WTC11 (cell line): ENCODE results near the gene PGF. TPM values are rescaled to one million over a fixed set of nuclear protein-coding genes. Genes with fewer than 3 reads are reported as not detected.

Experiments
- ATAC-seq: fragments of 200-7000 bp; cut with Tn5 transposase; 2 replicates; pipeline ENCODE4 v1.10.0; 2021; ENCODE audit warnings: mild to moderate bottlenecking, moderate library complexity
- CTCF ChIA-PET: fragments of 300-600 bp; sonication (Branson Sonifier 250); formaldehyde crosslinking; loops from one replicate; lab custom pipeline; 2021; ENCODE audit warnings: antibody characterized with exemption; lab: Charles Lee
- POLR2A ChIA-PET: fragments of 350-600 bp; sonication (Branson Sonifier 250); formaldehyde crosslinking; loops from one replicate; lab custom pipeline; 2021; ENCODE audit warnings: antibody characterized with exemption; lab: Charles Lee
- DNase-seq: peaks from one replicate; pipeline ENCODE4 v3.0.0; 2021; ENCODE audit warnings: low spot score
- H3K27ac Mint-ChIP-seq: 2 replicates; pipeline ENCODE4 v1.8.0; 2021; ENCODE audit warnings: mixed read lengths
- H3K27me3 Mint-ChIP-seq: 2 replicates; pipeline ENCODE4 v1.8.0; 2021; ENCODE audit warnings: low read depth, mild to moderate bottlenecking, moderate library complexity, mixed read lengths
- H3K36me3 Mint-ChIP-seq: 2 replicates; pipeline ENCODE4 v1.8.0; 2021; ENCODE audit warnings: mixed read lengths
- H3K4me1 Mint-ChIP-seq: 2 replicates; pipeline ENCODE4 v1.8.0; 2022; ENCODE audit warnings: mixed read lengths
- H3K4me3 Mint-ChIP-seq: 2 replicates; pipeline ENCODE4 v1.8.0; 2021; ENCODE audit warnings: mild to moderate bottlenecking, moderate library complexity, mixed read lengths
- H3K9me3 Mint-ChIP-seq: 2 replicates; pipeline ENCODE4 v1.8.0; 2021; ENCODE audit warnings: mixed read lengths
- AFF4 ChIP-seq: sonication (generic); formaldehyde crosslinking; IDR thresholded peaks from 2 replicates; pipeline ENCODE4 v1.8.1; 2023; ENCODE audit warnings: mild to moderate bottlenecking, missing genetic modification reagents, borderline replicate concordance
- AR ChIP-seq: fragments of 250-450 bp; sonication (Bioruptor Pico); IDR thresholded peaks from 2 replicates; pipeline ENCODE4 v1.9.0; 2021; ENCODE audit warnings: mild to moderate bottlenecking
- ESRRA ChIP-seq: sonication (generic); formaldehyde crosslinking; IDR thresholded peaks from 2 replicates; pipeline ENCODE4 v1.8.1; 2022; ENCODE audit warnings: mild to moderate bottlenecking, missing genetic modification reagents, borderline replicate concordance
- FOXJ3 ChIP-seq: sonication (generic); formaldehyde crosslinking; IDR thresholded peaks from 2 replicates; pipeline ENCODE4 v1.9.0; 2021; ENCODE audit warnings: missing genetic modification reagents, mild to moderate bottlenecking, borderline replicate concordance
- GRHL2 ChIP-seq: fragments of 250-450 bp; sonication (Bioruptor Pico); IDR thresholded peaks from 2 replicates; pipeline ENCODE4 v1.8.0; 2022; ENCODE audit warnings: mild to moderate bottlenecking, moderate library complexity; ENCODE audit not compliant: insufficient replicate concordance, severe bottlenecking
- IRF2 ChIP-seq: sonication (generic); formaldehyde crosslinking; IDR thresholded peaks from 2 replicates; pipeline ENCODE4 v1.8.0; 2022; ENCODE audit warnings: low read depth, missing genetic modification reagents, borderline replicate concordance
- MYBL2 ChIP-seq: sonication (generic); formaldehyde crosslinking; IDR thresholded peaks from 2 replicates; pipeline ENCODE4 v1.8.1; 2023; ENCODE audit warnings: mild to moderate bottlenecking, moderate library complexity, missing genetic modification reagents
- NR1H2 ChIP-seq: sonication (generic); formaldehyde crosslinking; IDR thresholded peaks from 2 replicates; pipeline ENCODE4 v1.9.0; 2021; ENCODE audit warnings: mild to moderate bottlenecking, moderate library complexity, missing genetic modification reagents
- SP1 ChIP-seq: sonication (generic); formaldehyde crosslinking; conservative IDR thresholded peaks from 2 replicates; pipeline ENCODE4 v1.8.1; 2022; ENCODE audit warnings: missing genetic modification reagents
- ZBTB21 ChIP-seq: sonication (generic); formaldehyde crosslinking; IDR thresholded peaks from 2 replicates; pipeline ENCODE4 v1.8.1; 2023; ENCODE audit warnings: mild to moderate bottlenecking, missing genetic modification reagents, borderline replicate concordance
- ZNF423 ChIP-seq: fragments of 250-450 bp; sonication (Bioruptor Pico); IDR thresholded peaks from 2 replicates; pipeline ENCODE4 v2.1.2; 2022; ENCODE audit warnings: mild to moderate bottlenecking, moderate library complexity
- ZNF425 ChIP-seq: fragments of 250-450 bp; sonication (Bioruptor Pico); conservative IDR thresholded peaks from 2 replicates; pipeline ENCODE4 v1.9.0; 2021; ENCODE audit warnings: mild to moderate bottlenecking
- total RNA-seq: library from RNA; stranded (reverse); gene quantifications from 3 replicates; pipeline ENCODE4 v1.2.3, GENCODE V29; 2021
- TF ChIP-seq, protein P1 (sequence below): sonication (generic); formaldehyde crosslinking; IDR thresholded peaks from 2 replicates; pipeline ENCODE4 v1.8.1; 2022; ENCODE audit warnings: low read depth, missing genetic modification reagents, borderline replicate concordance
- TF ChIP-seq, protein P2 (sequence below): sonication (generic); formaldehyde crosslinking; IDR thresholded peaks from 2 replicates; pipeline ENCODE4 v1.8.0; 2023; ENCODE audit warnings: missing genetic modification reagents
- TF ChIP-seq, protein P3 (sequence below): sonication (generic); formaldehyde crosslinking; IDR thresholded peaks from 2 replicates; pipeline ENCODE4 v1.8.1; 2023; ENCODE audit warnings: mild to moderate bottlenecking, missing genetic modification reagents

The PGF gene
- total RNA-seq, 1 experiment from 2014 or later = 6.7 TPM

- H3K36me3 Mint-ChIP-seq = no peaks in the 10 kb centered on the region
Observed at GRCh38 chr14:74964787-74965485, 9.5 kb upstream of the PGF start.

More at GRCh38 chr14:74964787-74965485, 9.5 kb upstream of the PGF start:
- CTCF ChIA-PET = interaction anchor here (1.0 to 2.4 kb wide), 6 partner anchors 9 to 42 kb away, joined by 3 to 20 read pairs (median 4); partner anchors contain the start of gene RPS6KL1
- Mint-ChIP-seq H3K27me3 (no peaks in the 10 kb centered on the region), H3K9me3 (no peaks in the 10 kb centered on the region), H3K4me1 (peaks cover 9% of the 10 kb centered on the region), H3K27ac (no peak overlapping the region), H3K4me3 (no peak overlapping the region)
- POLR2A ChIA-PET = no interaction called here
- ATAC-seq = no peak
- TF ChIP-seq AR (CRISPR knock-in tag) (no peak), SP1 (CRISPR knock-in tag) (no peak), ZNF425 (CRISPR knock-in tag) (no peak), NR1H2 (CRISPR knock-in tag) (no peak), ESRRA (CRISPR knock-in tag) (no peak), AFF4 (no peak), FOXJ3 (CRISPR knock-in tag) (no peak), IRF2 (CRISPR knock-in tag) (no peak), GRHL2 (CRISPR knock-in tag) (no peak), ZBTB21 (no peak), ZNF423 (CRISPR knock-in tag) (no peak), MYBL2 (CRISPR knock-in tag) (no peak)
- TF ChIP-seq, protein P1, sequence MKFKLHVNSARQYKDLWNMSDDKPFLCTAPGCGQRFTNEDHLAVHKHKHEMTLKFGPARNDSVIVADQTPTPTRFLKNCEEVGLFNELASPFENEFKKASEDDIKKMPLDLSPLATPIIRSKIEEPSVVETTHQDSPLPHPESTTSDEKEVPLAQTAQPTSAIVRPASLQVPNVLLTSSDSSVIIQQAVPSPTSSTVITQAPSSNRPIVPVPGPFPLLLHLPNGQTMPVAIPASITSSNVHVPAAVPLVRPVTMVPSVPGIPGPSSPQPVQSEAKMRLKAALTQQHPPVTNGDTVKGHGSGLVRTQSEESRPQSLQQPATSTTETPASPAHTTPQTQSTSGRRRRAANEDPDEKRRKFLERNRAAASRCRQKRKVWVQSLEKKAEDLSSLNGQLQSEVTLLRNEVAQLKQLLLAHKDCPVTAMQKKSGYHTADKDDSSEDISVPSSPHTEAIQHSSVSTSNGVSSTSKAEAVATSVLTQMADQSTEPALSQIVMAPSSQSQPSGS (CRISPR knock-in tag) = no peak
- TF ChIP-seq, protein P2, sequence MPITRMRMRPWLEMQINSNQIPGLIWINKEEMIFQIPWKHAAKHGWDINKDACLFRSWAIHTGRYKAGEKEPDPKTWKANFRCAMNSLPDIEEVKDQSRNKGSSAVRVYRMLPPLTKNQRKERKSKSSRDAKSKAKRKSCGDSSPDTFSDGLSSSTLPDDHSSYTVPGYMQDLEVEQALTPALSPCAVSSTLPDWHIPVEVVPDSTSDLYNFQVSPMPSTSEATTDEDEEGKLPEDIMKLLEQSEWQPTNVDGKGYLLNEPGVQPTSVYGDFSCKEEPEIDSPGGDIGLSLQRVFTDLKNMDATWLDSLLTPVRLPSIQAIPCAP (CRISPR knock-in tag) = no peak
- TF ChIP-seq, protein P3, sequence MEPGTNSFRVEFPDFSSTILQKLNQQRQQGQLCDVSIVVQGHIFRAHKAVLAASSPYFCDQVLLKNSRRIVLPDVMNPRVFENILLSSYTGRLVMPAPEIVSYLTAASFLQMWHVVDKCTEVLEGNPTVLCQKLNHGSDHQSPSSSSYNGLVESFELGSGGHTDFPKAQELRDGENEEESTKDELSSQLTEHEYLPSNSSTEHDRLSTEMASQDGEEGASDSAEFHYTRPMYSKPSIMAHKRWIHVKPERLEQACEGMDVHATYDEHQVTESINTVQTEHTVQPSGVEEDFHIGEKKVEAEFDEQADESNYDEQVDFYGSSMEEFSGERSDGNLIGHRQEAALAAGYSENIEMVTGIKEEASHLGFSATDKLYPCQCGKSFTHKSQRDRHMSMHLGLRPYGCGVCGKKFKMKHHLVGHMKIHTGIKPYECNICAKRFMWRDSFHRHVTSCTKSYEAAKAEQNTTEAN (CRISPR knock-in tag) = no peak
- no peak for DNase-seq
